Neural crest cell (in vitro differentiated cells): ENCODE data around the gene RGS17. TPM values are rescaled to one million over a fixed set of nuclear protein-coding genes. Genes with fewer than 3 reads are reported as not detected.
A peak's percentile ranks its signal among the peaks of the same experiment; 100 is the strongest.

ENCODE experiments used
- DNase-seq: peaks from one replicate; pipeline ENCODE4 v3.0.0; 2021; ENCODE audit warnings: low read depth, mixed read lengths, low spot score
- H3K27ac Mint-ChIP-seq: one replicate; pipeline ENCODE4 v1.8.0; 2021; ENCODE audit warnings: mild to moderate bottlenecking, mixed read lengths; ENCODE audit not compliant: unreplicated experiment
- H3K27me3 Mint-ChIP-seq: 2 replicates; pipeline ENCODE4 v1.8.0; 2021; ENCODE audit warnings: low read depth, mild to moderate bottlenecking, mixed read lengths
- H3K36me3 Mint-ChIP-seq: 2 replicates; pipeline ENCODE4 v1.8.0; 2021; ENCODE audit warnings: low read depth, mild to moderate bottlenecking, mixed read lengths
- H3K4me1 Mint-ChIP-seq: 2 replicates; pipeline ENCODE4 v1.8.0; 2021; ENCODE audit warnings: mixed read lengths
- H3K4me3 Mint-ChIP-seq: one replicate; pipeline ENCODE4 v1.8.0; 2021; ENCODE audit warnings: mild to moderate bottlenecking, mixed read lengths
- H3K9me3 Mint-ChIP-seq: 2 replicates; pipeline ENCODE4 v1.8.0; 2021; ENCODE audit warnings: mixed read lengths
- total RNA-seq: library from RNA; stranded (reverse); gene quantifications from 2 replicates; pipeline ENCODE4 v1.2.1, GENCODE V29; 2021
- TF ChIP-seq, protein P1 (sequence below): fragments of 200-600 bp; sonication (generic); conservative IDR thresholded peaks from 2 replicates; pipeline ENCODE4 v1.5.0; 2021; ENCODE audit warnings: antibody characterized with exemption, mild to moderate bottlenecking

The RGS17 gene
- total RNA-seq, 1 donor from 2014 or later, result 4.7 TPM

DNA sequence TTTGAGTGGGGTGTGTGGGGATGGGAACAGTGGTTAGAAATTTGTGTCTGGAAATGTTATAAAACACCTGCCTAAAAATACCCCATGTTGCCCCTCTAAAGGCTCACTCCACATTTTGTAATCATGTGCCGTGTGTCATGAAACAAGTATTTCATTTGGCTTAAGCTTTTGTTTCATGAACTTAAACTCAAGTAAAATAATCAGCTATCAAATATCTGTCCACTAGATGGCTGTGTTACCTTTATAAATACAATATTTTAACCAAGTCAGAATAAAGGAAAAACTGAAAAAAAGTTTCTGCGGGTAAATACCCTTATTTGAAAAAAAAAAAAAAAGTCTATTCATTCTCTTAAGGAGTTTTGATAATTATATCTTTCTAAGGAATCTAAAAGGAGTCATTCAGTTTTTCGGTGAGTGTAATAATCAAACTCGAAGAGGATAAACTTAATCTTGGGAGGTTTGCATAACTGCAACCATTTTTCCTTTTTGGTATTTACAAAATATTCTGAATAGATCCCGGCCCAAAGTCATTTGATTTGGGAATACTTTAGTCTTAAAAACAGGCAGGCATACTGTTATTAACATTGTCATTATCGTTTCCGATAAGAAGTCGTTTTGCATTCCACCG, 98.7 kb downstream of the RGS17 start:
- H3K9me3 Mint-ChIP-seq, result no peaks in the 10 kb centered on the region

DNA sequence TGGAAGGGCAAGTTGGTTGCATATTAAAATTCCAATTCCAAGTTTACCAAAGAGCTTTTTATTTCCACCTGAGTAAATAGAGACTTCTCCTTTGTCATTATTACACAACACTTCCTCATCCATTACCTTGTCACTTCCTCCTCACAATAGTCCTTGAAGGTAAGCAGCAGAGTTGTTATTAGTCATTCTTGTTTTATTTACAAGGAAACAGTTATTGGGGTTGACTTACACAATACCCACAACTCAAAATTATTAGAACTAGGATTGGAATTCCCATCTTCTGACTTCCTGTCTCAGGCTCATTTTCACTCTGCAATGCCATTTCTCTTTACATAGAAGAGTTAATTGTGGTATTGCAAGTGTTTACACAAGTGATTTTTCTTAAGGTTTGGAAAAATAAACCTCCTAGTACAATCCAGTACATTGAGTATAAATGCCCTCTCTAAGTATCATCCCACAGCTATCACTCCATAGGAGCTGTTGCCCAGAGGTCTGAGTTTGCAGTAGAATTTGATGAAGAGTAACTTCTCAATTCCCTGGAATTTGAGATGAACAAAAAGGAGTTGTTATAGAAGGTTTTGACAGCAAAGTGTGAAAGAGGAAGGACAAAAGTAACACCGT, 99.6 kb downstream of the RGS17 start:
- H3K36me3 Mint-ChIP-seq, result no peaks in the 10 kb centered on the region
- TF ChIP-seq, protein P1, sequence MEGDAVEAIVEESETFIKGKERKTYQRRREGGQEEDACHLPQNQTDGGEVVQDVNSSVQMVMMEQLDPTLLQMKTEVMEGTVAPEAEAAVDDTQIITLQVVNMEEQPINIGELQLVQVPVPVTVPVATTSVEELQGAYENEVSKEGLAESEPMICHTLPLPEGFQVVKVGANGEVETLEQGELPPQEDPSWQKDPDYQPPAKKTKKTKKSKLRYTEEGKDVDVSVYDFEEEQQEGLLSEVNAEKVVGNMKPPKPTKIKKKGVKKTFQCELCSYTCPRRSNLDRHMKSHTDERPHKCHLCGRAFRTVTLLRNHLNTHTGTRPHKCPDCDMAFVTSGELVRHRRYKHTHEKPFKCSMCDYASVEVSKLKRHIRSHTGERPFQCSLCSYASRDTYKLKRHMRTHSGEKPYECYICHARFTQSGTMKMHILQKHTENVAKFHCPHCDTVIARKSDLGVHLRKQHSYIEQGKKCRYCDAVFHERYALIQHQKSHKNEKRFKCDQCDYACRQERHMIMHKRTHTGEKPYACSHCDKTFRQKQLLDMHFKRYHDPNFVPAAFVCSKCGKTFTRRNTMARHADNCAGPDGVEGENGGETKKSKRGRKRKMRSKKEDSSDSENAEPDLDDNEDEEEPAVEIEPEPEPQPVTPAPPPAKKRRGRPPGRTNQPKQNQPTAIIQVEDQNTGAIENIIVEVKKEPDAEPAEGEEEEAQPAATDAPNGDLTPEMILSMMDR, result no peak
- H3K9me3 Mint-ChIP-seq, result no peaks in the 10 kb centered on the region
- no peak overlapping the region for H3K4me3 Mint-ChIP-seq
- H3K27ac Mint-ChIP-seq, result no peak overlapping the region
- H3K27me3 Mint-ChIP-seq, result no peaks in the 10 kb centered on the region
- DNase-seq, result no peak
- peaks cover 10% of the 10 kb centered on the region for H3K4me1 Mint-ChIP-seq

More for the DNA sequence above, 98.7 kb downstream of the RGS17 start:
- no peak overlapping the region for H3K27ac Mint-ChIP-seq
- no peaks in the 10 kb centered on the region for H3K36me3 Mint-ChIP-seq
- no peak for DNase-seq
- no peaks in the 10 kb centered on the region for H3K27me3 Mint-ChIP-seq
- H3K4me3 Mint-ChIP-seq, result no peak overlapping the region
- TF ChIP-seq, protein P1, result peak; percentile 73
- H3K4me1 Mint-ChIP-seq, result peaks cover 10% of the 10 kb centered on the region

DNA sequence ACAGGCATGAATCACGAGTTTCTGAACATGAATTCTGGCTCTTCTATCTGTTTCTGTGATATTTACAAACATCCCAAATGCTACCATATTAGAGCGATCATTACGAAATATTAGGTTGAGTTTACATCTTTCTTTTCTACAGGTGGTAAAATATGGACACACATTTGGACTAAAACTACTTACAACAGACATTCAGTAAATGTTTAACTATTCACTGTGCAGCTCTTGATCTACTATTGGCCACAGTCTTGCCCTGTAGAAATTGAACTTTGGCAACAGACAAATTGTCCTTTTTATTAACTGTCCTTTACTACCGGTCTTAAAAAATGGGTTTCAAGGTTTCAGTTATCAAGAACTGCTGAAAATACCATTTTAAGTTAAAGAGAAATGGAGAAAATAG, 102.1 kb downstream of the RGS17 start:
- no peaks in the 10 kb centered on the region for H3K9me3 Mint-ChIP-seq
- peaks cover 10% of the 10 kb centered on the region for H3K4me1 Mint-ChIP-seq
- DNase-seq, result no peak
- no peak overlapping the region for H3K27ac Mint-ChIP-seq
- H3K36me3 Mint-ChIP-seq, result no peaks in the 10 kb centered on the region
- H3K27me3 Mint-ChIP-seq, result no peaks in the 10 kb centered on the region
- TF ChIP-seq, protein P1, result no peak
- no peak overlapping the region for H3K4me3 Mint-ChIP-seq

DNA sequence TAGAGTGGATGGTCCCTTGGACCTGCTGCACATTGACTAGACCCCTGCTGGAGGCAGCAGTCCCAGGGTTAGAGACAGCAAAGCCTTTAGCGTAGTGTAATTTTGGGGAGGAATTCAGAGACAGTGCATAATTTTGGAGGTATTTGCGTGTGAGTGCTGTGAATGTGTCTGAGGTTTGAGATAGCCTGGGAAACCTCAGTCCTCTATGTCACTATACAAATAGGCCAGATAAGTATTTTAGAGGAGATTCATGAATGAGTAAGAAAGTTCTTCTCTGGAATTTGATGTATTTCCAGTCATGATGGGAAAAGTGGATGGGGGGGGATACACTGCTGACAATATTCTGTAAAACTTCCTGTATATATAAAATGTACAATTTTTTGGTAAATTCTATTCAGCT, 102.8 kb downstream of the RGS17 start:
- H3K4me1 Mint-ChIP-seq, result peaks cover 10% of the 10 kb centered on the region
- no peak overlapping the region for H3K27ac Mint-ChIP-seq
- TF ChIP-seq, protein P1, result no peak
- no peak overlapping the region for H3K4me3 Mint-ChIP-seq
- no peaks in the 10 kb centered on the region for H3K9me3 Mint-ChIP-seq
- DNase-seq, result no peak
- no peaks in the 10 kb centered on the region for H3K27me3 Mint-ChIP-seq
- no peaks in the 10 kb centered on the region for H3K36me3 Mint-ChIP-seq

DNA sequence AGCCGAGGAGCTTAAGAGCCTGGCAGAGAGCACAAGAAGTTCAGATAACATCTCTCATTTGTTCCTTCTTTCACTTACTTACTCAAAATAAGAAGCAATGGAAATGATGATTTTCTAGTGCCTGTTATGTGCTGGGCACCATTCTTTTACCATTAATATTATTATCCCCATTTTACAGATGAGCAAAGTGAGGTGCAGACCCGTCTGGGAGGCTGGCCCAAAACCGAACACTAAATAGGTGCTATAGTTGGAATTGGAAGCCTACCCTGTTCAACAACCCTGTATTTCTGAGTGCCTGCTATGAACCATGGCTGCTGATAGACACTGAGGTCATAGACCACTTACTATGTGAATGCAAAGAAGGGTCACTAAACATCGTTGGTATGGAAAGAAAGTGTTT, 103.6 kb downstream of the RGS17 start:
- Mint-ChIP-seq H3K9me3 (no peaks in the 10 kb centered on the region), H3K4me1 (peaks cover 10% of the 10 kb centered on the region), H3K27ac (no peak overlapping the region), H3K36me3 (no peaks in the 10 kb centered on the region), H3K4me3 (no peak overlapping the region), H3K27me3 (no peaks in the 10 kb centered on the region)
- no peak for DNase-seq
- TF ChIP-seq, protein P1, result no peak
